ENCODE results near the gene CD180. TPM values are rescaled to one million over a fixed set of nuclear protein-coding genes. Genes with fewer than 3 reads are reported as not detected.

CD180 gene
- total RNA-seq, 1 experiment from 2014 or later = not detected

DNA sequence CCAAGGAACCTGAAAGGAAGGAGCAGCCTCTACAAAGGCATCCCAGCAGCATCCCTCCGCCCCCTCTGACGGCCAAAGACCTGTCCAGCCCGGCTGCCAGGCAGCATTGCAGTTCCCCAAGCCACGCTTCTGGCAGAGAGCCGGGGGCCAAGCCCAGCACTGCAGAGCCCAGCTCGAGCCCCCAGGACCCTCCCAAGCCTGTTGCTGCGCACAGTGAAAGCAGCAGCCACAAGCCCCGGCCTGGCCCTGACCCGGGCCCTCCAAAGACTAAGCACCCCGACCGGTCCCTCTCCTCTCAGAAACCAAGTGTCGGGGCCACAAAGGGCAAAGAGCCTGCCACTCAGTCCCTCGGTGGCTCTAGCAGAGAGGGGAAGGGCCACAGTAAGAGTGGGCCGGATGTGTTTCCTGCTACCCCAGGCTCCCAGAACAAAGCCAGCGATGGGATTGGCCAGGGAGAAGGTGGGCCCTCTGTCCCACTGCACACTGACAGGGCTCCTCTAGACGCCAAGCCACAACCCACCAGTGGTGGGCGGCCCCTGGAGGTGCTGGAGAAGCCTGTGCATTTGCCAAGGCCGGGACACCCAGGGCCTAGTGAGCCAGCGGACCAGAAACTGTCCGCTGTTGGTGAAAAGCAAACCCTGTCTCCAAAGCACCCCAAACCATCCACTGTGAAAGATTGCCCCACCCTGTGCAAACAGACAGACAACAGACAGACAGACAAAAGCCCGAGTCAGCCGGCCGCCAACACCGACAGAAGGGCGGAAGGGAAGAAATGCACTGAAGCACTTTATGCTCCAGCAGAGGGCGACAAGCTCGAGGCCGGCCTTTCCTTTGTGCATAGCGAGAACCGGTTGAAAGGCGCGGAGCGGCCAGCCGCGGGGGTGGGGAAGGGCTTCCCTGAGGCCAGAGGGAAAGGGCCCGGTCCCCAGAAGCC lies 30.8 kb downstream of the CD180 start:
- Histone ChIP-seq H3K36me3 (replicated peaks; ENCODE audit: control insufficient read depth, insufficient read depth, low read length) (no peaks in the 10 kb centered on the region), H3K4me3 (ENCODE audit: insufficient read depth, low read depth, low read length) (peak overlapping the region; percentile 22; the same call in 1 of the 2 replicates), H3K27me3 (ENCODE audit: control insufficient read depth, insufficient read depth, low read length) (no peaks in the 10 kb centered on the region)
- peak; percentile 87 for DNase-seq

- Histone ChIP-seq H3K4me3 (ENCODE audit: insufficient read depth, low read depth, low read length) (no peak overlapping the region), H3K36me3 (replicated peaks; ENCODE audit: control insufficient read depth, insufficient read depth, low read length) (no peaks in the 10 kb centered on the region), H3K27me3 (ENCODE audit: control insufficient read depth, insufficient read depth, low read length) (no peaks in the 10 kb centered on the region)
- DNase-seq = peak; percentile 20
Measured at GRCh38 chr5:67164856-67165525, 31.6 kb downstream of the CD180 start.

DNA sequence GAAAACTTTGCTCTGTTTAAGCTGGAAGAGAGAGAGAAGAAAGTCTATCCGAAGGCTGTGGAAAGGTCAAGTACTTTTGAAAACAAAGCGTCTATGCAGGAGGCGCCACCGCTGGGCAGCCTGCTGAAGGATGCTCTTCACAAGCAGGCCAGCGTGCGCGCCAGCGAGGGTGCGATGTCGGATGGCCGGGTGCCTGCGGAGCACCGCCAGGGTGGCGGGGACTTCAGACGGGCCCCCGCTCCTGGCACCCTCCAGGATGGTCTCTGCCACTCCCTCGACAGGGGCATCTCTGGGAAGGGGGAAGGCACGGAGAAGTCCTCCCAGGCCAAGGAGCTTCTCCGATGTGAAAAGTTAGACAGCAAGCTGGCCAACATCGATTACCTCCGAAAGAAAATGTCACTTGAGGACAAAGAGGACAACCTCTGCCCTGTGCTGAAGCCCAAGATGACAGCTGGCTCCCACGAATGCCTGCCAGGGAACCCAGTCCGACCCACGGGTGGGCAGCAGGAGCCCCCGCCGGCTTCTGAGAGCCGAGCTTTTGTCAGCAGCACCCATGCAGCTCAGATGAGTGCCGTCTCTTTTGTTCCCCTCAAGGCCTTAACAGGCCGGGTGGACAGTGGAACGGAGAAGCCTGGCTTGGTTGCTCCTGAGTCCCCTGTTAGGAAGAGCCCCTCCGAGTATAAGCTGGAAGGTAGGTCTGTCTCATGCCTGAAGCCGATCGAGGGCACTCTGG lies 32.6 kb downstream of the CD180 start:
- H3K27me3 ChIP-seq (ENCODE audit: control insufficient read depth, insufficient read depth, low read length) = no peaks in the 10 kb centered on the region
- H3K36me3 ChIP-seq (replicated peaks; ENCODE audit: control insufficient read depth, insufficient read depth, low read length) = no peaks in the 10 kb centered on the region
- DNase-seq = peak; percentile 28
- no peak overlapping the region for H3K4me3 ChIP-seq (ENCODE audit: insufficient read depth, low read depth, low read length)

- no peaks in the 10 kb centered on the region for H3K27me3 ChIP-seq (ENCODE audit: control insufficient read depth, insufficient read depth, low read length)
- H3K4me3 ChIP-seq (ENCODE audit: insufficient read depth, low read depth, low read length) = no peak overlapping the region
- DNase-seq = peak; percentile 49
- no peaks in the 10 kb centered on the region for H3K36me3 ChIP-seq (replicated peaks; ENCODE audit: control insufficient read depth, insufficient read depth, low read length)
Measured at GRCh38 chr5:67163231-67163756, 33.3 kb downstream of the CD180 start.

DNA sequence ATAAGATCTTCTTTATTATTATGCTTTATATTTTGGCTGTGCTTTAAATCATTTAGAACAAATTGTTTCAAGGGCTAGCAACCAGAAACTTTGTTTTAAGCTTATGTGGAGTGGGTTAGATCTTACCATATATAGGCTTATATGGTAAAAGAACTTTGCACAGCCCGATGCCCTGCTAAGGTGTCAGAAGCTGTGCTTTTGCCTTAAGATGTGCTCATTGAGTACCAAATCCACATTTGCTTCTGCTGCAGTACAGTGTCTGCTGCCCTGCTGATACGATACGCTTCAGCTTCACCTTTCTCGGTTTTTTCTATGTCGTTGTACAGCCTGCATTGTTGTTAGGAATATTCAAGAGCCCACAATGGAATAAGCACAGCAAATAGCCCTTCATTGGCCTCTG lies 34.8 kb downstream of the CD180 start:
- H3K27me3 ChIP-seq (ENCODE audit: control insufficient read depth, insufficient read depth, low read length) = no peaks in the 10 kb centered on the region
- no peak for DNase-seq
- H3K4me3 ChIP-seq (ENCODE audit: insufficient read depth, low read depth, low read length) = no peak overlapping the region
- no peaks in the 10 kb centered on the region for H3K36me3 ChIP-seq (replicated peaks; ENCODE audit: control insufficient read depth, insufficient read depth, low read length)

- no peaks in the 10 kb centered on the region for H3K36me3 ChIP-seq (replicated peaks; ENCODE audit: control insufficient read depth, insufficient read depth, low read length)
- peak; percentile 26 for DNase-seq
- no peaks in the 10 kb centered on the region for H3K27me3 ChIP-seq (ENCODE audit: control insufficient read depth, insufficient read depth, low read length)
- no peak overlapping the region for H3K4me3 ChIP-seq (ENCODE audit: insufficient read depth, low read depth, low read length)
Measured at GRCh38 chr5:67160985-67161384, 35.6 kb downstream of the CD180 start.

DNA sequence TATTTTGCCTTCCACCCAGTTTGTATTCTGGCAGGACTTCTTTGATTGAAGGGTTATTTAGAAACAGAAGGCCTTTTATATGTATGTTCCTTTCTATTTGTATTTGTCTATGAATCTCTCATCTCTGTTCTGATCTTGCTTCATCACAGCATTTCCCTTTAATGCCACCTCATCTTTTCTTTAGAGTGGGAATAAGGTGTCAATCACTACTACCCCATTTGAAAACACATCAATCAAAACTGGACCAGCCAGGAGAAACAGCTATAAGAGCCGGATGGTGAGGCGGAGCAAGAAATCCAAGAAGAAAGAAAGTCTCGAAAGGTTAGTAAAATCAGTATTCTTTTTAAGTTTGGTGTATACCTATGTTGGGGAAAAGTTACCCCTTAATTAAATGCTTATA lies 36.3 kb downstream of the CD180 start:
- no peak for DNase-seq
- H3K4me3 ChIP-seq (ENCODE audit: insufficient read depth, low read depth, low read length) = no peak overlapping the region
- H3K27me3 ChIP-seq (ENCODE audit: control insufficient read depth, insufficient read depth, low read length) = no peaks in the 10 kb centered on the region
- no peaks in the 10 kb centered on the region for H3K36me3 ChIP-seq (replicated peaks; ENCODE audit: control insufficient read depth, insufficient read depth, low read length)

GRCh38 chr5:67156976-67157583 lies 39.5 kb downstream of the CD180 start:
- peak; percentile 60 for DNase-seq
- Histone ChIP-seq H3K27me3 (ENCODE audit: control insufficient read depth, insufficient read depth, low read length) (no peaks in the 10 kb centered on the region), H3K36me3 (replicated peaks; ENCODE audit: control insufficient read depth, insufficient read depth, low read length) (no peaks in the 10 kb centered on the region), H3K4me3 (ENCODE audit: insufficient read depth, low read depth, low read length) (no peak overlapping the region)

- Histone ChIP-seq H3K36me3 (replicated peaks; ENCODE audit: control insufficient read depth, insufficient read depth, low read length) (no peaks in the 10 kb centered on the region), H3K4me3 (ENCODE audit: insufficient read depth, low read depth, low read length) (no peak overlapping the region), H3K27me3 (ENCODE audit: control insufficient read depth, insufficient read depth, low read length) (no peaks in the 10 kb centered on the region)
- no peak for DNase-seq
Measured at GRCh38 chr5:67154556-67155206, 41.9 kb downstream of the CD180 start.

DNA sequence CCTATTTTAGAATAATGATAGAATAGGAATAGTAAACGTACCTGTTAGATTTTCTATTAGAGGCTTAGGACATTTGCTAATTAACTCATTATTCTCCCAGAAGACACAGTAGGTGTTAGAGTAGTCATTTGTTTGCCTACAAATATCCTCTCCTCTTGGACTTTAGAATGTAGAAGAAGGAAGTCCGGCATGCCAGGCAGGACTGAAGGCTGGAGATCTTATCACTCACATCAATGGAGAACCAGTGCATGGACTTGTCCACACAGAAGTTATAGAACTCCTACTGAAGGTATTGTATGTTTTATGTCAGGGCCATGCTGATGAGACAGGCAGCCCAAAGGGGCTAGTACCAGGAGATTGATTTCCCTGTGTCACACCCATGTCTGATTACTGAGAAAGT lies 43.3 kb downstream of the CD180 start:
- Histone ChIP-seq H3K36me3 (replicated peaks; ENCODE audit: control insufficient read depth, insufficient read depth, low read length) (no peaks in the 10 kb centered on the region), H3K27me3 (ENCODE audit: control insufficient read depth, insufficient read depth, low read length) (no peaks in the 10 kb centered on the region), H3K4me3 (ENCODE audit: insufficient read depth, low read depth, low read length) (no peak overlapping the region)
- DNase-seq = no peak

DNA sequence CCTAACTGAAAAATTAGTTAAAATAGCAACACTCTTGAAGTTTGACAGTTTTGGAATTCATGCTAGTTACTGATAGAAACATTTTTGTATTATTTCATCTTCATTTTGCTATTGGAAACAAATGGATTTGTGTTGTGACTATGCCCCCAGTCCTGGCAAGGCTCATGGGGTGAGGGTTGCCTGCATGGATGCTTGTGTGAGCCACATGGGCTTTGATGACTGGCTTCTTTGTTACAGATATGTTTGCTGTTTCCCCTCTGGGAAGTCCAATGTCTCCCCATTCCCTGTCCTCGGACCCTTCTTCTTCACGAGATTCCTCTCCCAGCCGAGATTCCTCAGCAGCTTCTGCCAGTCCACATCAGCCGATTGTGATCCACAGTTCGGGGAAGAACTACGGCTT lies 44.2 kb downstream of the CD180 start:
- Histone ChIP-seq H3K27me3 (ENCODE audit: control insufficient read depth, insufficient read depth, low read length) (no peaks in the 10 kb centered on the region), H3K4me3 (ENCODE audit: insufficient read depth, low read depth, low read length) (no peak overlapping the region), H3K36me3 (replicated peaks; ENCODE audit: control insufficient read depth, insufficient read depth, low read length) (no peaks in the 10 kb centered on the region)
- no peak for DNase-seq

DNA sequence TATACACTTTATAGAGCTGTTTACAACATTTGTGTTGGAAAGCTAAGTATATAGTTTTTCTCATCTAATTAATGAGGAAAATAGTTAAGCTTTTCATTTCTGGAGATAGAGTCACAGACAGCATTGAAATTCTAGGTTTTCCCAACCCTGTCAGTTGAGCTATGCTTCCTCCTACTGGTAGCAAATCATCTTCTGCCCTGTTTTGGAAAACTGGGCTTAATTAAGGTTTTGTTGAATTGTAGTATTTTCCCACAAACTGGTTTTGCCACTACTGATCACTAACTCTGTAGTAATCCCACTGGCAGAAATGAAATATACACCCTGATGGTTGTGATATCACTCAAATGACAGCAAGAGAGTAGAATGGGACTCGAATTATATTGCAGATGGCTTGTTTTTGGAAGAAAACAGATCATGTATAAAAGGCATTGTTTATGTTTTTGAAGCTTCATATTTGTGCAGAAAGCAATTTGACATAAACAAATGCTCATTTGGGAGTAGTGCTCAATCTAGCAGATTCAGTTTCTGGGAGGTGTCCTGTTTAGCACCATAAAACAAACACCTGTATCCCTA lies 46.6 kb downstream of the CD180 start:
- peak; percentile 28 for DNase-seq
- Histone ChIP-seq H3K4me3 (ENCODE audit: insufficient read depth, low read depth, low read length) (no peak overlapping the region), H3K27me3 (ENCODE audit: control insufficient read depth, insufficient read depth, low read length) (no peaks in the 10 kb centered on the region), H3K36me3 (replicated peaks; ENCODE audit: control insufficient read depth, insufficient read depth, low read length) (no peaks in the 10 kb centered on the region)

DNA sequence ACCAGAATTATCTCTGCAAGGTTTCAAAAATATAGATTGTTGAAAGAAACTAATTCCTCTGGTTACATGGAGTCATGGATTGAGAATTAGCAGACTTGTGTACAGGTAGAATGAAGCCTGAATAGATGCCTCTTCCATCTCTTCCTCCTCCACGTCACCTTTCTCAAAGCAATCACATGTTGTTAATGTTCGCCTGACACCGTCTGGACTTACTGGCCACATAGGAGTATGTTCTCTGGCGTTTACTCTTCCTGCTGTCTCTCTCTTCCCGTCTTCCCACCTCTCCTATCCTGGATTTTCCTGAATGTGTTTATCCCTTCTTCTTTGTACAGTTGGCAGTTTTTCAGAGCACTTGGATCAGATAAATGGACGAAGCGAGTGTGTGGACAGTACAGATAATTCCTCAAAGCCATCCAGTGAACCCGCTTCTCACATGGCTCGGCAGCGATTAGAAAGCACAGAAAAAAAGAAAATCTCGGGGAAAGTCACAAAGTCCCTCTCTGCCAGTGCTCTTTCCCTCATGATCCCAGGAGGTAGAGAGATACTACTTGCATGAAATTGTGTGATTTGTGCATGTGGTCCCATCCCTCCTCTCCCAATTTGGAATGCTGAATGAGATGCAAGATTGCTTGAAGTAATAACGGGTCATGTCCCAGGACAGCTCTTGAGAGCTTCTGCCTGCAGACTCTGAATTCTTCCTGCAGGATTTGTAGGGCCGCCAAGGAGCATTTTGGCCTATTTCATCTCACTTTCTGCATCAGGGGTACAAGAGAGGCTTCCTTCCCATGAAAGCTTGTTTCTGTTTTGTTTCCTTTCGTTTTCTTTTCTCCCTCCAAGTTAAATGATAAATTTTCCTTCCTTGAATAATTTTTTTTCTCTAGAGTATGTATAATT lies 47.3 kb downstream of the CD180 start:
- DNase-seq = no peak
- H3K27me3 ChIP-seq (ENCODE audit: control insufficient read depth, insufficient read depth, low read length) = no peaks in the 10 kb centered on the region
- no peaks in the 10 kb centered on the region for H3K36me3 ChIP-seq (replicated peaks; ENCODE audit: control insufficient read depth, insufficient read depth, low read length)
- no peak overlapping the region for H3K4me3 ChIP-seq (ENCODE audit: insufficient read depth, low read depth, low read length)
